HG03378 (cell line): ENCODE measurements around the gene CD68.
A peak's percentile ranks its signal among the peaks of the same experiment; 100 is the strongest.

Experiments
- ATAC-seq: cut with Tn5 transposase; IDR thresholded peaks from one replicate; pipeline ENCODE4 v1.9.1; 2021; ENCODE audit warnings: mild to moderate bottlenecking, moderate library complexity; ENCODE audit not compliant: unreplicated experiment

Gene CD68

DNA sequence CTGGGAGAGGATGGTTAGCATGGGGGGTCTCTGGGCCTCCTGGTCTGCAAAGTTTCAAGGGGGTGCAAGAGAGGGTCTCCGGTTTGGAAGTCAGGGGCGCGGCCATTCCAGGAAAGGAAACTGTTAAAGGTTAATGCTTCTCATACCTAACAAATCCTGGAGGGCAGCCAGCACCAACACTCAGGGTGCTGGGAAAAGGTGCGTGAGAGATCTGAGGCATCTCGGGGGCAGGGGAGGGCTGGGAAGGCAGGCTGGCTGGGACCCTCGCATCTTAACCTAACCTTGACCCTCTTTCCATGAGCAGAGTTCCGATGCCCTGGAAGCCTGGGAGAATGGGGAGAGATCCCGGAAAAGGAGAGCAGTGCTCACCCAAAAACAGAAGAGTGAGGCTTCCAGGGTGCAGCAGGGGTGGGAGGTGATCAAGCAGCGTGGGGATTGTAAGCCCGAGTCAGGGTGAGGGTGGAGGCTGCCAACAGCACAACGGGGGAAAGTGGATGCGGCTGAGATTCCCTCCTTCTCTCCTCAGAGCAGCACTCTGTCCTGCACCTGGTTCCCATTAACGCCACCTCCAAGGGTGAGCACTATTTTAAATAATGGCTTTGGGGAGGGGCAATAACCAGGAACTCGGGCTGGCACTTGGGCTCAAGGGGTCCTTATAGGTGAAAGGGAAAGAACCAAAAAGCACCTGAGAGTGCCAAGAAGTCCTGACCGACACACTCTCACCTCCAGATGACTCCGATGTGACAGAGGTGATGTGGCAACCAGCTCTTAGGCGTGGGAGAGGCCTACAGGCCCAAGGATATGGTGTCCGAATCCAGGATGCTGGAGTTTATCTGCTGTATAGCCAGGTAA, 19.9 kb upstream of the CD68 start:
- no peak for ATAC-seq

DNA sequence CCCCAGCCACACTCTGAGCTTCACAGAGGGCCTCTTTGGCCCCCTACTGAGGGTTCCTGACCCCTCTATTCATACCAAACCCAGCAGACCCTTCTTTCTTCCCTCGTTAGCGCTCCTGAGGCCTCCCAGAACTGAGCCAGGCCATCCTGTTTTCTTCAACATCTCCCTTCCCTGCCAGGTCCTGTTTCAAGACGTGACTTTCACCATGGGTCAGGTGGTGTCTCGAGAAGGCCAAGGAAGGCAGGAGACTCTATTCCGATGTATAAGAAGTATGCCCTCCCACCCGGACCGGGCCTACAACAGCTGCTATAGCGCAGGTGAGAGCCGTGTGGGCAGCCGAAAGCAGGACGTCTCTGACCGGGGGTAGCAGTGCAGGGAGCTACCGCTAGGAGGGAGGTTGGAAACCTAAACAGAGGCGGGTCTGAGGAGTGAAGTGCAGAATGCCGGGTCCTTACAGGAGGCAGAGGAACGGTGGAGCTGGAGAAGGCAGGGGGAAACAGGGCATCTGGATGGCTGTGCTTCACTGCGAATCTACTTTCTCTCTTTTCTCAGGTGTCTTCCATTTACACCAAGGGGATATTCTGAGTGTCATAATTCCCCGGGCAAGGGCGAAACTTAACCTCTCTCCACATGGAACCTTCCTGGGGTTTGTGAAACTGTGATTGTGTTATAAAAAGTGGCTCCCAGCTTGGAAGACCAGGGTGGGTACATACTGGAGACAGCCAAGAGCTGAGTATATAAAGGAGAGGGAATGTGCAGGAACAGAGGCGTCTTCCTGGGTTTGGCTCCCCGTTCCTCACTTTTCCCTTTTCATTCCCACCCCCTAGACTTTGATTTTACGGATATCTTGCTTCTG, 19.0 kb upstream of the CD68 start:
- no peak for ATAC-seq

GRCh38 chr17:7561028-7561575, 18.3 kb upstream of the CD68 start:
- ATAC-seq: no peak

GRCh38 chr17:7561589-7562207, 17.7 kb upstream of the CD68 start, which contains the start of gene SENP3:
TSS of gene SENP3 (plus strand) at chr17:7561919. CDS start at chr17:7563077, 1,158 bp downstream.
- ATAC-seq: no peak

GRCh38 chr17:7562208-7562605, 17.2 kb upstream of the CD68 start:
- ATAC-seq: no peak

- ATAC-seq: no peak
Measured at GRCh38 chr17:7563115-7563869, 16.1 kb upstream of the CD68 start.

DNA sequence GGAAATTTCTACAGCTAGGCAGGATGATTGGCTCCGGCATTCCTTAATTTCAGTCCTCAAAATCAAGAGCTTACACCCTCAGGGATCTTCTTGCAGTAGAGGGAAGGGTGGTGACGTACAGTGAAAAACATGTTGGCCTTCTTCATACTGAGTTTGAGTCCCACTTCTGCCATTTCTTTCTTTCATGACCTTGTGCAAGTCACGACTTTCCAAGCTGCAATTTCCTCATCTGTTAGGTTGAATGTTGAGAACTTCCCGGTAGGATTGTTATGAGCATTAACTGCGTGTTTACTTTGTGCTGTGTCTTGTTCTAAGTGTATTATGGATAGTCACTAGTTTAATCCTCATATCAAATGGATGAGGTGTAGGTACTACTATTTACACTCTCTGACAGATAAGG, 9.9 kb upstream of the CD68 start:
- ATAC-seq: no peak

DNA sequence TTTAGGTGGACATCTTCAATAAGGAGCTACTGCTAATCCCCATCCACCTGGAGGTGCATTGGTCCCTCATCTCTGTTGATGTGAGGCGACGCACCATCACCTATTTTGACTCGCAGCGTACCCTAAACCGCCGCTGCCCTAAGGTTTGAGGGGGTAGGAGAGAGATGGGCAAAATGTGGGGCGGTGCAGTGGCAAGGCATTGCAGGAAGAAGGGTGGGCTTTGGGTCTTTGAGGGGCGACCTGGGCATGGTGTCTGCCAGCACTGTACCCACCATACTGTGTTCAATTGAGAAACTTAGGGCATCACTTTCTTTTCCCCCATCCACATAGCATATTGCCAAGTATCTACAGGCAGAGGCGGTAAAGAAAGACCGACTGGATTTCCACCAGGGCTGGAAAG, 9.1 kb upstream of the CD68 start:
- no peak for ATAC-seq

- no peak for ATAC-seq
Measured at GRCh38 chr17:7572338-7572587, 7.2 kb upstream of the CD68 start.

DNA sequence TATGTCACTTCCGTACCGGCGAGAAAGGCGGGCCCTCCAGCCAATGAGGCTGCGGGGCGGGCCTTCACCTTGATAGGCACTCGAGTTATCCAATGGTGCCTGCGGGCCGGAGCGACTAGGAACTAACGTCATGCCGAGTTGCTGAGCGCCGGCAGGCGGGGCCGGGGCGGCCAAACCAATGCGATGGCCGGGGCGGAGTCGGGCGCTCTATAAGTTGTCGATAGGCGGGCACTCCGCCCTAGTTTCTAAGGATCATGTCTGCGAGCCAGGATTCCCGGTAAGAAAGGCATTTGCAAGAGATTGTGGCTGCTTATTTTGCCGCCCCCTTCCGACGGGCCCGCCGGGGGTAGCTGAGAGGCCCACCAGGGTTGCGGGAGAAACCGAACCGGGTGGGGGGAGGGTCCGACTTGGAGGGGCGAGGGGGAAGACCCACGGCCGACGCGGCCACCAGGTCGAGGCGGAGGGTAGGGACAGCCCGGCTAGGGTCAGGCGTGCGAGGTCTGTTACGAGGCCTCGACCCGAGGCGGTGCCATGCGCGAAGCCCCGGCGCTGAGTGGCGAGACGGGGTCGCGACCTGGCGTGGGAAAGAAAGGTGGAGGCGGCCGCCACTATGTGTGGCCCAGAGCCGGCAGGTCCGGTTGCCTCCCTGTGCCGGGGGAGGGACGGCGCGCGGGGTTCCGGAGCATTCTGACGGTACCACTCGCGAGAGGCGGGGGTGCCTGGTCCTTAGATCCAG, 6.7 kb upstream of the CD68 start:
- ATAC-seq: peak; percentile 86

- ATAC-seq: no peak
Measured at GRCh38 chr17:7573324-7574080, 5.9 kb upstream of the CD68 start.

DNA sequence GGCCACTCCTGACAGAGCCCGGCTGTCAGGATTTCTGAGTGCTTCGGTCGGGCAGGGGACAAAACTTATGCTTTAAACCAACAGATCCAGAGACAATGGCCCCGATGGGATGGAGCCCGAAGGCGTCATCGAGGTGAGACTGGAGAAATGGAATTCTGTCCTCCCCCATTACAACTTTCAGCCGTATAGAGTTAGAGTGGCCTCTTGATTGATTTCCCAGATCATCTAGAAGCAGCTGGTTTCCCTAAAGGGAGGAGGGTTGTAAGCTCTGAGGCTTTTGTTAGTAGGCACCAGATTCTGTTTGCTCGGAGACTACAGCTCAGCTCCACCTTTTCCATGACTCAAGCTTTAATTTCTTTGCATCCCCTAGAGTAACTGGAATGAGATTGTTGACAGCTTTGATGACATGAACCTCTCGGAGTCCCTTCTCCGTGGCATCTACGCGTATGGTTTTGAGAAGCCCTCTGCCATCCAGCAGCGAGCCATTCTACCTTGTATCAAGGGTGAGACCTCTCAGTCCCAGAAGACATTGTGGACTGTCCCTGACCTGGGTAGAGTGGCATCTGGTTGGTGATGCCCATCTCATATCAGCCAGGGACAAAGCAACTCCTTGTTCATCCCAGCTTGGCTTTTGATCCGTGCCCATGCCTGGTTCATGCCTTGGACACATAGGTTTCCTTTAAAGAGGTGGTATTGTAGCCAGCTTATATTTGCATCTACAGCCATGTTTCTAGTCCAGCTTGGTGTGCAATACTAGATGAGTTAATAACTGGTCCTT, 5.1 kb upstream of the CD68 start:
- ATAC-seq: no peak

- ATAC-seq: no peak
Measured at GRCh38 chr17:7575481-7575883, 4.0 kb upstream of the CD68 start.

DNA sequence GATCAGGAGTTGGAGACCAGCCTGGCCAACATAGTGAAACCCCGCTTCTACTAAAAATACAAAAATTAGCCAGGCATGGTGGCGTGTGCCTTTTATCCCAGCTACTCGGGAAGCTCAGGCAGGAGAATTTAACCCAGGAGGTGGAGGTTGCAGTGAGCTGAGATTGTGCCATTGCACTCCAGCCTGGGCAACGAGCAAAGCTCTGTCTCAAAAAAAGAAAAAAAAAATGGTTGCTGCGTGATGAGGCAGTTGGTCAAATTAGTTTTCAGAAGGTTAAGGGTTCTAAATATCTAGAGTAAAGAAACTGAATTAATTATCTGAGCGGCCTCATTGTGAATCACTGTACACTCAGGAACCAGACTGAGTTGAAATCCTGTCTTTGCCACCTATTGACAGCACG, 3.5 kb upstream of the CD68 start:
- no peak for ATAC-seq

DNA sequence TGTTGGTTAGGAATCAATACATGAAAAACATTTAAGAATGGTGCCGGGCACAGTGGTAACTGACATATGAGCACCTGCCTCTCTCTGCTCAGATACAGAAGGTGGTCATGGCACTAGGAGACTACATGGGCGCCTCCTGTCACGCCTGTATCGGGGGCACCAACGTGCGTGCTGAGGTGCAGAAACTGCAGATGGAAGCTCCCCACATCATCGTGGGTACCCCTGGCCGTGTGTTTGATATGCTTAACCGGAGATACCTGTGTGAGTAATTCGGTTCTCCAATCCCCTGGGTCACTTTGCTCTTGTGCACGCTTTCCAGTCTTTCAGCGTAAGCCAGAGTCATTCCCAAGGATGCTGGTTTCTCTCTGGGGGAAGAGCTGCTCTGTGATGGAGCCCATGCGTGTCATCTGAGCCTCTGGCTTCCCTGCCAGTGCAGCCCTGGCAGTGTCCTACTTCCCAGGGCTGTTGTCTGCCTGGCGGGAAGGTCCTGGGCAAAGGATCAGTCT, 3.0 kb upstream of the CD68 start:
- no peak for ATAC-seq

- ATAC-seq: no peak
Measured at GRCh38 chr17:7577327-7578199, 1.9 kb upstream of the CD68 start.

DNA sequence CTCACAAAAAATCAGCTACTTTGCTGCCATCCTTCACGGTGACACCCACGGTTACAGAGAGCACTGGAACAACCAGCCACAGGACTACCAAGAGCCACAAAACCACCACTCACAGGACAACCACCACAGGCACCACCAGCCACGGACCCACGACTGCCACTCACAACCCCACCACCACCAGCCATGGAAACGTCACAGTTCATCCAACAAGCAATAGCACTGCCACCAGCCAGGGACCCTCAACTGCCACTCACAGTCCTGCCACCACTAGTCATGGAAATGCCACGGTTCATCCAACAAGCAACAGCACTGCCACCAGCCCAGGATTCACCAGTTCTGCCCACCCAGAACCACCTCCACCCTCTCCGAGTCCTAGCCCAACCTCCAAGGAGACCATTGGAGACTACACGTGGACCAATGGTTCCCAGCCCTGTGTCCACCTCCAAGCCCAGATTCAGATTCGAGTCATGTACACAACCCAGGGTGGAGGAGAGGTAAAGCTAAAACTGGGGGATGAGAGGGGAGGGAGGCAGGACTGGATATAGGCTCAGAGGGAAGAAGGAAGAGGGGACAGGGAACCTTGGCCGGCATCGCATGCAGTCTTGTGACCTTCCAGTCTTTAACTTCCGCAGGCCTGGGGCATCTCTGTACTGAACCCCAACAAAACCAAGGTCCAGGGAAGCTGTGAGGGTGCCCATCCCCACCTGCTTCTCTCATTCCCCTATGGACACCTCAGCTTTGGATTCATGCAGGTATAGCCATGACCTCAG, 581 bp downstream of the CD68 start:
- ATAC-seq: no peak
